Neural progenitor cell (in vitro differentiated cells): ENCODE results near the gene SRPK1. TPM values are rescaled to one million over a fixed set of nuclear protein-coding genes. Genes with fewer than 3 reads are reported as not detected.

Source experiments
- DNase-seq: peaks from one replicate; pipeline ENCODE4 v3.0.0-alpha.2; 2016; ENCODE audit warnings: low spot score
- H2AFZ ChIP-seq: fragments of 200-600 bp; sonication (generic); replicated peaks from 2 replicates; pipeline ENCODE4 v1.6.1; 2016; ENCODE audit warnings: antibody characterized with exemption
- H3F3A ChIP-seq: fragments of 200-600 bp; sonication (generic); 2 replicates; pipeline ENCODE4 v1.6.1; 2016; ENCODE audit warnings: antibody characterized with exemption, low read depth
- H3K27ac ChIP-seq: fragments of 200-600 bp; sonication (generic); 2 replicates; pipeline ENCODE4 v1.5.1; 2016; ENCODE audit warnings: mild to moderate bottlenecking
- H3K27me3 ChIP-seq: fragments of 200-600 bp; sonication (generic); 2 replicates; pipeline ENCODE4 v1.6.1; 2016; ENCODE audit warnings: mild to moderate bottlenecking, moderate library complexity
- H3K36me3 ChIP-seq: fragments of 200-600 bp; sonication (generic); 2 replicates; pipeline ENCODE4 v1.5.1; 2016
- H3K4me1 ChIP-seq: fragments of 200-600 bp; sonication (generic); 2 replicates; pipeline ENCODE4 v1.6.1; 2016; ENCODE audit warnings: mixed run types
- H3K4me2 ChIP-seq: fragments of 200-600 bp; sonication (generic); 2 replicates; pipeline ENCODE4 v1.6.1; 2016
- H3K4me3 ChIP-seq: fragments of 200-600 bp; sonication (generic); 2 replicates; pipeline ENCODE4 v1.5.1; 2016
- H3K79me2 ChIP-seq: fragments of 200-600 bp; sonication (generic); 2 replicates; pipeline ENCODE4 v1.6.1; 2016; ENCODE audit warnings: low read depth
- H3K9ac ChIP-seq: fragments of 200-600 bp; sonication (generic); 2 replicates; pipeline ENCODE4 v1.6.1; 2016
- H3K9me3 ChIP-seq: fragments of 200-600 bp; sonication (generic); 2 replicates; pipeline ENCODE4 v1.5.1; 2016; ENCODE audit warnings: low read depth
- H4K20me1 ChIP-seq: fragments of 200-600 bp; sonication (generic); 2 replicates; pipeline ENCODE4 v1.6.1; 2016; ENCODE audit warnings: low read depth
- H3K27ac Mint-ChIP-seq: 3 replicates; pipeline ENCODE4 v1.8.0; 2021; ENCODE audit warnings: mixed read lengths
- H3K27me3 Mint-ChIP-seq: 2 replicates; pipeline ENCODE4 v1.8.0; 2022; ENCODE audit warnings: low read depth, mild to moderate bottlenecking, inconsistent platforms, moderate library complexity, mixed read lengths; ENCODE audit not compliant: insufficient read depth
- H3K36me3 Mint-ChIP-seq: 3 replicates; pipeline ENCODE4 v1.8.0; 2021; ENCODE audit warnings: mixed read lengths
- H3K4me1 Mint-ChIP-seq: 3 replicates; pipeline ENCODE4 v1.8.0; 2021; ENCODE audit warnings: mixed read lengths
- H3K4me3 Mint-ChIP-seq: 3 replicates; pipeline ENCODE4 v1.8.0; 2021; ENCODE audit warnings: mild to moderate bottlenecking, moderate library complexity, mixed read lengths
- H3K9me3 Mint-ChIP-seq: 3 replicates; pipeline ENCODE4 v1.8.0; 2020; ENCODE audit warnings: mixed read lengths
- CTCF ChIP-seq: fragments of 200-600 bp; sonication (generic); IDR thresholded peaks from 2 replicates; pipeline ENCODE4 v1.5.1; 2017; ENCODE audit warnings: antibody characterized with exemption, mild to moderate bottlenecking
- EZH2 ChIP-seq: fragments of 200-600 bp; sonication (generic); IDR thresholded peaks from 2 replicates; pipeline ENCODE4 v1.6.1; 2017; ENCODE audit warnings: antibody characterized with exemption, mild to moderate bottlenecking, moderate library complexity
- EZH2phosphoT487 ChIP-seq: fragments of 200-600 bp; sonication (generic); IDR thresholded peaks from 2 replicates; pipeline ENCODE4 v1.6.1; 2017; ENCODE audit warnings: antibody characterized with exemption
- total RNA-seq: library from RNA; depleted of rRNA; stranded (reverse); fragments of >200 nt; gene quantifications from 2 replicates; pipeline ENCODE4 v1.2.3, GENCODE V29; 2015; ENCODE audit warnings: low replicate concordance

SRPK1 gene
- total RNA-seq, 1 donor from 2014 or later, result 181 TPM

GRCh38 chr6:35960187-35960586, 39.3 kb upstream of the SRPK1 start:
- H3K4me3 ChIP-seq, result no peak overlapping the region
- DNase-seq, result no peak
- H3K9ac ChIP-seq, result no peak overlapping the region
- no peaks in the 10 kb centered on the region for H3K9me3 ChIP-seq
- no peak overlapping the region for H2AFZ ChIP-seq
- no peaks in the 10 kb centered on the region for H3F3A ChIP-seq
- H3K4me1 Mint-ChIP-seq, result no peaks in the 10 kb centered on the region
- H3K4me1 ChIP-seq, result no peaks in the 10 kb centered on the region
- no peak overlapping the region for H3K4me2 ChIP-seq
- no peak overlapping the region for H3K4me3 Mint-ChIP-seq
- no peaks in the 10 kb centered on the region for H3K79me2 ChIP-seq
- no peaks in the 10 kb centered on the region for H3K36me3 Mint-ChIP-seq
- TF ChIP-seq CTCF, result no peak
- TF ChIP-seq EZH2, result no peak
- TF ChIP-seq EZH2phosphoT487, result no peak
- no peaks in the 10 kb centered on the region for H3K36me3 ChIP-seq
- H3K27me3 Mint-ChIP-seq, result peaks cover 3% of the 10 kb centered on the region
- no peaks in the 10 kb centered on the region for H3K27me3 ChIP-seq
- no peaks in the 10 kb centered on the region for H3K9me3 Mint-ChIP-seq
- no peak overlapping the region for H3K27ac ChIP-seq
- H3K27ac Mint-ChIP-seq, result no peak overlapping the region
- H4K20me1 ChIP-seq, result no peaks in the 10 kb centered on the region

- Histone ChIP-seq H3K4me2 (no peak overlapping the region), H3K4me3 (no peak overlapping the region), H3K36me3 (no peaks in the 10 kb centered on the region), H2AFZ (no peak overlapping the region), H4K20me1 (no peaks in the 10 kb centered on the region), H3K27ac (no peak overlapping the region), H3F3A (no peaks in the 10 kb centered on the region), H3K9me3 (no peaks in the 10 kb centered on the region), H3K79me2 (no peaks in the 10 kb centered on the region), H3K27me3 (no peaks in the 10 kb centered on the region), H3K4me1 (no peaks in the 10 kb centered on the region), H3K9ac (no peak overlapping the region)
- Mint-ChIP-seq H3K27ac (no peak overlapping the region), H3K4me3 (no peak overlapping the region), H3K36me3 (no peaks in the 10 kb centered on the region), H3K27me3 (peaks cover 5% of the 10 kb centered on the region), H3K9me3 (no peaks in the 10 kb centered on the region), H3K4me1 (no peaks in the 10 kb centered on the region)
- no peak for DNase-seq
- TF ChIP-seq CTCF (peak; percentile 45), EZH2 (no peak), EZH2phosphoT487 (no peak)
These were observed 35.1 kb upstream of the SRPK1 start for GRCh38 chr6:35955970-35956369.

GRCh38 chr6:35955521-35955920, 34.6 kb upstream of the SRPK1 start:
- no peak overlapping the region for H3K4me2 ChIP-seq
- no peaks in the 10 kb centered on the region for H3K4me1 Mint-ChIP-seq
- no peaks in the 10 kb centered on the region for H3K27me3 ChIP-seq
- H3K27ac ChIP-seq, result no peak overlapping the region
- no peak overlapping the region for H3K4me3 ChIP-seq
- peaks cover 5% of the 10 kb centered on the region for H3K27me3 Mint-ChIP-seq
- no peak overlapping the region for H3K4me3 Mint-ChIP-seq
- H3K27ac Mint-ChIP-seq, result no peak overlapping the region
- H3K36me3 ChIP-seq, result no peaks in the 10 kb centered on the region
- no peaks in the 10 kb centered on the region for H3F3A ChIP-seq
- H3K9ac ChIP-seq, result no peak overlapping the region
- no peaks in the 10 kb centered on the region for H3K4me1 ChIP-seq
- H3K36me3 Mint-ChIP-seq, result no peaks in the 10 kb centered on the region
- H2AFZ ChIP-seq, result no peak overlapping the region
- H3K9me3 ChIP-seq, result no peaks in the 10 kb centered on the region
- H3K79me2 ChIP-seq, result no peaks in the 10 kb centered on the region
- no peaks in the 10 kb centered on the region for H3K9me3 Mint-ChIP-seq
- H4K20me1 ChIP-seq, result no peaks in the 10 kb centered on the region
- DNase-seq, result no peak
- TF ChIP-seq EZH2, result no peak
- TF ChIP-seq EZH2phosphoT487, result no peak
- TF ChIP-seq CTCF, result no peak
